Measurements from ENCODE around the gene SH3BGR.
A peak's percentile ranks its signal among the peaks of the same experiment; 100 is the strongest.
"Not testable (repeated sequence)": the region's sequence is repeated elsewhere in the genome, so short reads cannot be mapped to it uniquely, and the experiment has no call there.

SH3BGR gene
- total RNA-seq, result 0 reads per million in 2 experiments

GRCh38 chr21:39451332-39452206 is at the start of gene SH3BGR:
Gene SH3BGR, plus strand, starts transcription at chr21:39451970. Its CDS starts 127 bp downstream, at chr21:39452097.
- no peak for DNase-seq (ENCODE audit: low read depth)

GRCh38 chr21:39406065-39406464 is 45.7 kb upstream of the SH3BGR start:
- no peak for DNase-seq (ENCODE audit: low read depth)

- DNase-seq (ENCODE audit: low read depth), result not testable (repeated sequence)
Observed at GRCh38 chr21:39419204-39419603, 32.6 kb upstream of the SH3BGR start.

GRCh38 chr21:39422527-39423241 is 29.1 kb upstream of the SH3BGR start:
- DNase-seq (ENCODE audit: low read depth), result no peak

GRCh38 chr21:39429445-39429844 is 22.3 kb upstream of the SH3BGR start:
- no peak for DNase-seq (ENCODE audit: low read depth)

GRCh38 chr21:39430016-39430415 is 21.8 kb upstream of the SH3BGR start:
- no peak for DNase-seq (ENCODE audit: low read depth)

GRCh38 chr21:39430457-39430856 is 21.3 kb upstream of the SH3BGR start:
- no peak for DNase-seq (ENCODE audit: low read depth)

- DNase-seq (ENCODE audit: low read depth), result no peak
Observed at GRCh38 chr21:39430954-39431353, 20.8 kb upstream of the SH3BGR start.

GRCh38 chr21:39434950-39435349 is 16.8 kb upstream of the SH3BGR start:
- DNase-seq (ENCODE audit: low read depth), result no peak

- DNase-seq (ENCODE audit: low read depth), result no peak
Observed at GRCh38 chr21:39439232-39439631, 12.5 kb upstream of the SH3BGR start.

- DNase-seq (ENCODE audit: low read depth), result peak; percentile 17
Observed at GRCh38 chr21:39441502-39442475, 10.0 kb upstream of the SH3BGR start.

GRCh38 chr21:39444421-39445180 is 7.2 kb upstream of the SH3BGR start:
- no peak for DNase-seq (ENCODE audit: low read depth)

GRCh38 chr21:39445321-39446269 is 6.2 kb upstream of the SH3BGR start, which contains the start of gene LCA5L:
Gene LCA5L, minus strand, starts transcription at chr21:39445778. Its CDS starts 17,285 bp downstream, at chr21:39428493.
- peak; percentile 80 for DNase-seq (ENCODE audit: low read depth)

- no peak for DNase-seq (ENCODE audit: low read depth)
Observed at GRCh38 chr21:39447264-39447663, 4.5 kb upstream of the SH3BGR start.

GRCh38 chr21:39452207-39452969 is 618 bp downstream of the SH3BGR start:
- DNase-seq (ENCODE audit: low read depth), result no peak

- DNase-seq (ENCODE audit: low read depth), result no peak
Observed at GRCh38 chr21:39452970-39453342, 1.2 kb downstream of the SH3BGR start.

- no peak for DNase-seq (ENCODE audit: low read depth)
Observed at GRCh38 chr21:39453571-39454179, 1.9 kb downstream of the SH3BGR start.

- no peak for DNase-seq (ENCODE audit: low read depth)
Observed at GRCh38 chr21:39454949-39455668, 3.3 kb downstream of the SH3BGR start.
